Left kidney (tissue), 2 donors: Measurements from ENCODE around the gene IFT43. TPM values are rescaled to one million over a fixed set of nuclear protein-coding genes. Genes with fewer than 3 reads are reported as not detected.
A peak's percentile ranks its signal among the peaks of the same experiment; 100 is the strongest.
"Not testable (repeated sequence)": the region's sequence is repeated elsewhere in the genome, so short reads cannot be mapped to it uniquely, and the experiment has no call there.

Source experiments
- DNase-seq: peaks from one replicate; pipeline ENCODE4 v3.0.0-alpha.2; 2013
- polyA plus RNA-seq: library from polyadenylated mRNA; unstranded; fragments of 120-200 nt; gene quantifications from one replicate; pipeline ENCODE4 v1.2.1, GENCODE V29; 2013; ENCODE audit not compliant: insufficient read length

IFT43 gene
- polyA plus RNA-seq, 1 donor: 48.2 TPM

DNA sequence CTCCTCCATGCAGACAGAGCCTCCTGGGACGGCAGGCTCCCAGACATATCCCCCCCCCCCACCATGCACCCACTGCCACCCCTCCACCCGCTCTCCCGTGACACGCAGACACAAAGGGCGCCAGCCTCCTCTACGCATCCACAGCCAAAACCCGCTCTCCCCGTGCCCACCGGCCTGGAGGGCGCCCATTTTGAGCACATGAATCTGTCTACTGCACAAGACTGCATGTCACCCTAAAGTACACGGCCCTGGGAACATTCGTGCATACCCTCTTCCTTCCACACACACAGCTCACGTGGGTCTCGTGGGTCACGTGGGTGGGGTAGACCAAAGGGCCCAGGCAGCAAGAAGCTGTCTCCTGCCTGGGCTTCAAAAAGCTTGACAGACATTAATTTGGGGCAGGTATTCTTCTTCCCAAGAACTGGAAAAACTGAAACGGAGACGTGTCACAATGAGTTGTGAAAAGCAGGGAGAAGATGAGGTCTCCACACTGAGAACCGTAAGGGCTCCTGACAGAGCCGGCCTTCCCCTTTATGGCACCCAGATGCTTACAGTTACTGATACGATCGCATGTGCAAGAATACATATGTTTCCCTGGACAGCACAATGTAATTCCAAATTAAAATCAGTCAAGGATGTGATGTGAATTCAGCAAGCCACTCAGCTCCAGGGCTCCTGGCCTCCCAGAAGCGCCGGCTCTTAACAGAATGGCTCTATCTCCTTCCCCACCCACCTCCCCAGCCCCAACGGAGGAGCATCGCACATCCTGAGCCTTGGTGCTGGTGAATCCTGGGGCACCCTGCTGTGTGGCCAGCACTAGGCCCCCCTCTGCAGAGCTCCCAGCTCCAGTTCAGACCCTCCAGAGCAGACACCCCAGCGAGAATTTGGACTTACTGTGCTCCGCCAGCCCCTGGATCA is 5.7 kb upstream of the IFT43 start:
- DNase-seq: no peak

DNA sequence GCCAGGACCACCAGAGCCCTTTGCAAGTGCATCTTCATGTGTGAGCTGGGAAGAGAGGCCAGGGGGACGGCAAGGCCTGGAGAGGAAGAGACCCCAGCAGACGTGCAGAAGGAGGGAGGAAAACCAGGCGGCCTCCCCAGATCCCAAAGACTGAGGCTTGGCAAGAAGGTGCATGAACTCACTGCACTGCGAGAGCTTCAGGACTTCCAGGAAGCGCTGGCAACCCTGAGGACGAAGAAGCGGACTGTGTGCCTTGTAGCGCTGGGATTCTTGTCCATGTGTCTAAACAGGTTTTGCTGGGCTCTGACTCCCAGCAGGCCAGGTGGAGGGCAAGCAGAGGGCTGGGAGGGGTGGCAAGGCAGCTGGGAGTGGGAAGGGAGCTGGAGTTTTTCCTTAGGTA is 4.7 kb upstream of the IFT43 start:
- DNase-seq: no peak

GRCh38 chr14:75981426-75982265 is 3.9 kb upstream of the IFT43 start, which contains the start of gene TGFB3:
TSS of gene TGFB3 (minus strand) at chr14:75981995. CDS start at chr14:75980893, 1,102 bp downstream.
- DNase-seq: peak; percentile 88

DNA sequence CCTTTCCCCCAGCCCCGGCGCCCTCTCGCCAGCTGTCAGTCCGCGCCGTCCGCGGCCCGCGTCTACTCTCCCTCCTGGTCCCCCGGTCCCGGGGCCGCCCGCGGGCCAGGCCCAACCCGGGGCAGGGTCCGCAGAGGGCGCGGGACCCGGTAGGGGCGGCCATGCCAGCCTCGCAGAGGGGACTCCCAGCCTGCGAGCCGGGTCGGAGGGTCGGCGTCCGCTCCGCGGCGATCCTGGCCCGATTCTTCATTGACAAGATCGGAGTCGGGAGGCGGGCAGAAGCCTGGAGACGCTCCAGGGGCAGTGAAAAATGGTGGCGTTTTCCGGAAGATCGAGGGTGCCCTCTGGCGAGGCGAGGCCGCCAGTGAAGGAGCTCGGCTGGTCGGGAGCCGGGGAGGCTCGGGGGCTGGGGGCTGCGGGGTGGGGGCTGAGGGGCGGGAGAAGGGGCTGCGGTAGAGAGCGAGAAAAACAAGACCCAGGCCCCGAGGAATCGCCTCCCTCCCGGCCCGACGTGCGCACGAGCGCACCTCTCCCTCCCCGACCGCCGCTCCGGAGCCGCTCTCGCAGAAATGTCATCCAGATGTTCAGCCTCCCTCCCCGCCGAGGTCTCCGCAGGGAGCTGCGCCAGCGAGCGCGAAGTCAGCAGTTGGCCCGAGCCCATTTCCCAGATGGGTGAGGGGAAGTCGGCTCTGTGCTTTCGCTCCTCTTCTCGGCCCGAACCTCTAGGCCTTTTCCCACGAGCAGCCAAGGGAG is 3.1 kb upstream of the IFT43 start:
- DNase-seq: peak; percentile 85

DNA sequence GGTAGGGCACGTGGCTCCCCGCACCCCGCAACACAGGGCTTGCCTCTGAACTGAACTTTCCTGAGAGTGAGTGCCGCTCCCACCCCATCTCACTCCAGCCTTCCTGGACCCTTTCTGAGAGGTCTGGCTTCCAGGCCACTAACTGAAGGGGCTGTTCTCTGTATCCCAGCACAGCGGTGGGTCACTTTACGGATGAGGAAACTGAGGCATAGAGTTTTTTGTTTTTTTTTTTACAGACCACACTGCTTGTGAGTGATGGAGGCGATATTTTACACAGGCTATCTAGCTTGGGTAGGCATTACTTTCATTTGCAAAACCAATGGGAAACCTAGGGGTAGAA is 2.6 kb upstream of the IFT43 start:
- no peak for DNase-seq

GRCh38 chr14:75984674-75985073 is 889 bp upstream of the IFT43 start:
- DNase-seq: no peak

DNA sequence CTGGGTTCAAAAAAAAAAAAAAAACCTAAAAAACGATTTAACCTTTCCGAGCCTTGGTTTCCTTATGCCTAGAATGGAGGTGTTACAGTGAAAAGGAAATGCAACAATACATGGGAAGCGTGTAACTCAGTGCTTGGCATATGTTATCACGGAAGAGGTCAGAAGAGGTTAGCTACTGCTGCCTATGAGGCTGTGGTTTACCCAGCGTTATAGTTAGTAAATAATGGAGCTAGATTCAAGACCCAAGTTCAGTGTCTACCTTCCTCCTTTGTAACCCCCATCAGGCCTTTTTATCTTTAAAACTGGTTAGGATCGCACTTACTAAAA is 839 bp downstream of the IFT43 start:
- DNase-seq: no peak

- DNase-seq: no peak
Observed at GRCh38 chr14:75987201-75987970, 1.8 kb downstream of the IFT43 start.

- DNase-seq: no peak
Observed at GRCh38 chr14:75989134-75989533, 3.6 kb downstream of the IFT43 start.

- no peak for DNase-seq
Observed at GRCh38 chr14:75990297-75990696, 4.7 kb downstream of the IFT43 start.

GRCh38 chr14:75991753-75992152 is 6.2 kb downstream of the IFT43 start:
- DNase-seq: no peak

GRCh38 chr14:75993567-75994041 is 8.0 kb downstream of the IFT43 start:
- no peak for DNase-seq

- no peak for DNase-seq
Observed at GRCh38 chr14:75995372-75996041, 9.9 kb downstream of the IFT43 start.

- no peak for DNase-seq
Observed at GRCh38 chr14:75996488-75996887, 10.9 kb downstream of the IFT43 start.

- no peak for DNase-seq
Observed at GRCh38 chr14:75999511-76000190, 14.1 kb downstream of the IFT43 start.

- DNase-seq: no peak
Observed at GRCh38 chr14:76002383-76002782, 16.8 kb downstream of the IFT43 start.

- DNase-seq: no peak
Observed at GRCh38 chr14:76006253-76006652, 20.7 kb downstream of the IFT43 start.

DNA sequence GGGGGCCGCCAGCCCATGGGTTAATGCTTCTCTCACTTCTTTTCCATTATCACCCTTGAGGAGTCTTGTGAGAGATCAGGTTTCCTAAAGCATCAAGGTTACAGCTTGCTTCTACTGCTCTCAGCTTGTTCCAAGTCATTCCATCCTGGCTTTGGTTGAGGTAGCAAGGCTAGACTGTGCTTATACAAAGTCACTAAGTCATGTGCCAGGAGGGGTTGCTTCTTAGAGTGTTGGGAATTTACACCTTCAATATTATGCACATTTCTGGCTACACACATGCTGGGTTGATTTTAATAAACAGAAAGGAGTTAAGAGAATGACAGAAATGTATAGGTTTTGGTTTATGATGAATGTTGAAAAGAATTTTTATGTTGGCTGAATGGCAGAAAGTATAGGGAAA is 21.8 kb downstream of the IFT43 start:
- DNase-seq: no peak

GRCh38 chr14:76007852-76008251 is 22.3 kb downstream of the IFT43 start:
- no peak for DNase-seq

DNA sequence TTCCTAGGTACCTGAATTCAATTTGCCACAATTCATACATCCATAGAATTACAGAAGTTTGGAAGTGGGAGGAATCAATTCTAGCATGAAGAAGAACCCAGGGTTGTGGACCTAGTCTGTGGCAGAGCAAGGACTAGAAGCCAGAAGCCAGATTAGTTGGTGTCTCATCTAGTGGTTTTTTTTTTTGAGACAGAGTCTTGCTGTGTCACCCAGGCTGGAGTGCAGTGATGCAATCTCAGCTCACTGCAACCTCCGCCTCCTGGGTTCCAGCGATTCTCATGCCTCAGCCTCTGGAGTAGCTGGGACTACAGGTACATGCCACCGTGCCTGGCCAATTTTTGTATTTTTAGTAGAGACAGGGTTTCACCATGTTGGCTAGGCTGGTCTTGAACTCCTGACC is 24.1 kb downstream of the IFT43 start:
- not testable (repeated sequence) for DNase-seq
